HG03135 (cell line): ENCODE measurements around the gene SYP.

ENCODE experiments used
- ATAC-seq: cut with Tn5 transposase; IDR thresholded peaks from one replicate; pipeline ENCODE4 v1.9.1; 2021; ENCODE audit warnings: mild to moderate bottlenecking, moderate library complexity; ENCODE audit not compliant: unreplicated experiment

Gene SYP

DNA sequence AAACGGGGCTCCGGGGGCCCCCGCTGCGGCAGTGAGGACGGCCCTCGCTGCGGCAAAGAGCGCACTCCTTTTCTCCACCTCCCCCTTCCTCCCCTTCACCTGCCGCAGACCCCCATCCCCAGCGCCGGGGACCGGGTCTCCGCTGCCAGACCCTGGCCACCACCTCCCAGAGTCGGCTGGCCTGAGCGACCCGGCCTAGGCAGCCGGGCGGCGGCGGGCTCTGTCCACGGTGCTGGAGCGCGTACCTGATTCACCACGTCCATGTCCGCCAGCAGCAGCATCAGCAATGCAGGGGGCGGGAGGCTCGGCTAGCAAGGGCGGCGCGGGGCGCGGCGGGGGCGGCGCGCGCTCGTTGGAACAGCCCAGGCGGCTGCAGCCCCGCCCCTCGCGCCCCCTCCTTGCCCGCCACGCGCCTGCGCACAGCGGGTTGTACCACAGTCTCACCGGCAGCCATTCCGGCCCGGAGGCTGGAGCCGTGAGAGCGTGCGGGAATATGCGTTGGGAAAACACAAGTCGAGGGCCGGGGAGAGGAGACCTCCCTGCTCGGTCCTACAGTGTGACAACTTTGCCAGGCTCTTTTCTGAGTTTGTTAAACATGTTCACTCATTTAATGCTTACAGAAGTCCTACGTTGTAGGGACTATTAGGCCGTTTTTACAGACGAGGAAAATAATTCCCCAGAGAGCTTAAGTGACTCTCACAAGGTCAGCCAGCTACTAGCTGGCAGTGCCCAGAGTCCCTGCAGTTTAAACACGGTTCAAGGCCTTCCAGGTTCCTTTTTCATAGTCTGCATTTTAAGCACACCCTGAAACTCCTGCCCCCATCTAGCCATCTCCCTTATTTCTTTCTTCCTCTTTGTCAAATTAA is at the start of gene SYP:
Gene SYP, minus strand, starts transcription at position 288 of the 866 bp plus-strand sequence. Its CDS starts 7 bp downstream, at position 281.
- ATAC-seq = peak; percentile 97

DNA sequence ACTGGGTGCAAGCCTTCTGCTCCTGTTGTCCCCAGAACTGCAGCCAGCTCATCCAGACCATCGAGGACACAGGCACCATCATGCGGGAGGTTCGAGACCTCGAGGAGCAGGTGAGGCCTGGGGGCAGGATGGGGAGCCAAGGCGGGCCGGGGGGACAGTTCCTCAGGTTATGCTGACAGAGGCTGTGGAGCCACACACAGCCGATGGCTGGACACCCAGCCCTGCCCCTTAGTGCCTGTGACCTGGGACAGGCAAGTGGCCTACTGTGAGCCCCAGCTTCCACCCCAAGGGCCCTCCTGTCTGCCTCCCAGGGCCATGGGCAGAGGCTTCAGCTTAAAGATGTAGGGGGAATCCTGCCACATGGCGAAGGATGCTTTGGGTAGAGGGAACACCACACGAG is 49.6 kb upstream of the SYP start:
- no peak for ATAC-seq

DNA sequence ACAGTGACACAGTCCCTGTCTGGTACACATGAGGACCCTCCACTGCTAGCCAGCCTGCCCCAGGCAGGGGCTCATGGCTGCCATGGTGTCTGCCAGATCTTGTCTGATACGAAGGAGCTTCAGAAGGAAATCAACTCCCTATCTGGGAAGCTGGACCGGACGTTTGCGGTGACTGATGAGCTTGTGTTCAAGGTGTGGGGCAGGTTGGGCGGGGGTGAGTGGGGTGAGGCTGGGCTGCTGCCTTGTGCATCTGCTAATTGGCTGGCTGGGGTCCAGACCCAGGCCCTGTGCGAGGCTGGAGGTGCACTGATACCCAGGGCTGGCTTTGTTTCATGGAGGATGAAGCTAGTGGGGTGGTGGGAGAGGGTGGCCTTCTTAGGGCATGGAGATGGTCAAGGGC is 49.1 kb upstream of the SYP start:
- ATAC-seq = no peak

DNA sequence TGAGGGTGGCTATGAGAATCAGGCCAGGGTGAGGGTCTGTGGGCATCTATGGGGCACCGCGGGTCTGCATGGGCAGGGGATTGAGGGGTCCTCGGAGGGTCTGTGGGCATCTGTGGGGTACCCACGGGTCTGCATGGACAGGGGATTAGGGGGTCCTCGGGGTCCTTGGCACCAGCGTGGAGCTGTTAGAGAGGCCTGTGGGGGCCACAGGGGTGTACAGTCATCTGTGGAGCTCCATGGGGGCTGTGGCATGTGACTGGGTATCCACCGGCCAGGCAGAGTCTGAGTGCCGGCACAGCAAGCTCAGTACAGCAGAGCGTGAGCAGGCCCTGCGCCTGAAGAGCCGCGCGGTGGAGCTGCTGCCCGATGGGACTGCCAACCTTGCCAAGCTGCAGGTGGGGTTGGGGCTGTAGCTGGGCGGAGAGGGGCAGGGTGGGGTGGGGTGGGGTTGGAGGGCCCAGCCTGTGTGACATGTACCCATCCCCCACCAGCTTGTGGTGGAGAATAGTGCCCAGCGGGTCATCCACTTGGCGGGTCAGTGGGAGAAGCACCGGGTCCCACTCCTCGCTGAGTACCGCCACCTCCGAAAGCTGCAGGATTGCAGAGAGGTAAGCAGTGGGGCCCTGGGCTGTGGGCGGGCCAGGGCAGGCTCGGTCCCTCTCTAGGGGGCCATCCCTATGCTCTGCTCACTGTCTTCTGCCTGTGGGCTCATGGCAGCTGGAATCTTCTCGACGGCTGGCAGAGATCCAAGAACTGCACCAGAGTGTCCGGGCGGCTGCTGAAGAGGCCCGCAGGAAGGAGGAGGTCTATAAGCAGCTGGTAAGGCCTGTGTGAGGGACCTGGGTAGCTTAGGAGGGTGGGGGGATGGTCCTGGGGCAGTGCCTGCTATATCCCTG is 48.2 kb upstream of the SYP start:
- no peak for ATAC-seq

DNA sequence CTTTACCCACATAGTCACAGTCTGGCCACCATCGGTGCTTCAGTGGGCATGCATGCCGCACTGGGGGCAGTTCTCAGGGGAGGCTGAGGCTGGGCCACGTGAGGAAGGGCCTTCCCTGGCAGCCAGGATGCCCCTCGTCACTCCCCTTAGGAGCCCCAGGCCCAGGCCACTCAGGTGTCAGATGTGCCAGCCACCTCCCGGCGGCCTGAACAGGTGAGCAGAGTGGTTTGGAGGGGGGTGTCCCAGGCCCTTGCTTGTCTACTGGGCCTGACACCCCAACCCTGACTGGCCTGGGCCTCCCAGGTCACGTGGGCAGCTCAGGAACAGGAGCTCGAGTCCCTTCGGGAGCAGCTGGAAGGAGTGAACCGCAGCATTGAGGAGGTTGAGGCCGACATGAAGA is 47.4 kb upstream of the SYP start:
- no peak for ATAC-seq

DNA sequence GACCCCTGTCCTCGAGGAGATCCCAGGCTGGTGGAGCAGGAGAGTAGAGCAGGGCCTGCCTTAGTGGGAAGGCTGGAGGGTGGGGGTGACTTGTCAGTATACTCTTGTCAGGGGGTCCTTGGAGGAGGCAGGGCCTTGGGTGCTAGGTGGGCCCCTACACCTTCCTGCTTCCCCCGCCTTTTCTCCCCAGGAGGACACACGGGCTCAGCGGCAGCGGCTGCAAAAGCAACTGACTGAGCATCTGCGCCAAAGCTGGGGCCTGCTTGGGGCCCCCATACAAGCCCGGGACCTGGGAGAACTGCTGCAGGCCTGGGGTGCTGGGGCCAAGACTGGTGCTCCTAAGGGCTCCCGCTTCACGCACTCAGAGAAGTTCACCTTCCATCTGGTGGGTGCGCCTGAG is 46.5 kb upstream of the SYP start:
- ATAC-seq = no peak

DNA sequence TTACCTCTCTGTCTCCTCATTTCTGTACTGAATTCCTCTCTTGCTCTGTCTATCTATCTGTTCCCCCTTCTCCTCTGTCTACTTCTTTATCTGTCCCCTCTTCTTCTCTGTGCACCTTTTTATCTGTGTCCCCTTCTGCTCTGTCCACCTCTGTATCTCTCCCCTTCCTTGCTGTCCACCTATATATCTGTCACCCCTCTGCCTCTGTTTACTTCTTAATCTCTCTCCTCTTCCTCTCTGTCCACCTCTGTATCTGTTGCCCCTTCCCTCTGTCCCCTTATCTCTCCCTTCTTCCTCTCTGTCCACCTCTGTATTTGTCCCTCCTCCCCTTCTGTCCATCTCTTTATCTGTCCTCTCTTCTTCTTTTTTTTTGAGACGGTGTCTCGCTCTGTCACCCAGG is 44.2 kb upstream of the SYP start:
- ATAC-seq = no peak

DNA sequence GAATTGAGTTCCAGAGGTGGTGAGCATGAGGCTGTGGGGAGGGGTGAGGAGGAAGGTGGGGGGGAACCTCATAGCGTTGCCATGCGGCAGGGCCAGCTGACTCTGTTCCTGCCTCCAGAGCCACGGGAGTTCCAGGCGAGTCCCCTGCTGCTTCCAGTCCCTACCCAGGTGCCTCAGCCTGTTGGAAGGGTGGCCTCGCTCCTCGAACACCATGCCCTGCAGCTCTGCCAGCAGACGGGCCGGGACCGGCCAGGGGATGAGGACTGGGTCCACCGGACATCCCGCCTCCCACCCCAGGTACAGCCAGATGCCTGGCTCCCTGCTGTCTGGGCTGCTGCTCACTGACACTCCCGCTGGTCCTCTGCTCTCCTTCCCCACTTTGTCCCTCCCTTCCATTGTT is 43.2 kb upstream of the SYP start:
- no peak for ATAC-seq

DNA sequence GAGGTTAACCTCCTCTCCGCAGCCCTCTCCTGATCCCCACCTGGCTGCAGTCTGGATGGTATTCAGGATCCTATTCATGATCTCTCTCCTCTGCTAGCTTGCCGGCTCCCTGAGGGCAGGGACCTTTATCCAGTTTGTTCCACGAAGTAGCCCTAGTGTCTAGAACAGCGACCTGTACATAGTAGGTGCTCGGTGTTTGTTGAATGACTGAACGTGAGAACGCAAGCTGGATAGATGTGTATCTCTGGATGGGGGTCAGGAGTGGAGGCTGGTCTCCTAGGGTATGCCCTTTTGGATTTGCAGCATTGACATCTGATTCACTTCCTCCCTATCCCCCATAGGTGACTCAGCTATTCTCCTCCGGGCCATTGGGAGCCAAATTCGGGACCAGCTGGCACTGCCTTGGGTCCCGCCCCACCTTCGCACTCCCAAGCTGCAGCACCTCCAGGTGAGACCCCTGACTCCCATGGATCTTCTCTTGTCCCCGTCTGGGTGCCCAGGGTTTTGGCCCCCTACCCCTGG is 42.6 kb upstream of the SYP start:
- no peak for ATAC-seq

DNA sequence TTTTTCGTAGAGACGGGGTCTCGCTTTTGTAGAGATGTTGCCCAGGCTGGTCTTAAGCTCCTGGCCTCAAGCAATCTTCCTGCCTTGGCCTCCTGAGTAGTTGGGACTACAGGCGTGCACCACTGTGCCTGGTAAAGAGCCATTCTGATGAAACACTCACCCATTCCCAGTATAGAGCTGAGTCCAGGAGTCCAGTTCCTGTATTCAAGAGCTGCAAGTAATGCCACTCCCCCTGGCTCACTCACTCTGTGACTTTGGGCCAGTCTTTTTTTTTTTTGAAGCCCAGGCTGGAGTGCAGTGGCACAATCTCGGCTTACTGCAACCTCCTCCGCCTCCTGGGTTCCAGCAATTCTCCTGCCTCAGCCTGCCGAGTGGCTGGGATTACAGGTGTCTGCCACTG is 38.7 kb upstream of the SYP start:
- ATAC-seq = no peak

DNA sequence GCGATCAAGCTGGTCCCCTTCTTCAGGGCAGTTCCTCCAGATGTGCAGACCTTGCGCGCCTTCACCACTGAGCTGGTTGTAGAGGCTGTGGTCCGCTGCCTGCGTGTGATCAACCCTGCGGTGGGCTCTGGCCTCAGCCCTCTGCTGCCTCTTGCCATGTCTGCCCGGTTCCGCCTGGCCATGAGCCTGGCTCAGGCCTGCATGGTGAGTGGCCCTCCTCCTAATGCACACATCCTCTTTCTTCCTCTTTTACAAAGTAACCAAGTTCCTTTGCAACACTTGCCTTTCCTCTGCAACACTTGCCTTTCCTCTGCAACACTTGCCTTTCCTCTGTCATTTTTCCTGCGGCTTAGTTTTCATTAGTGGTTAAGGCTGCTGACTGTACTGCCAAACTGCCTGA is 37.1 kb upstream of the SYP start:
- no peak for ATAC-seq

DNA sequence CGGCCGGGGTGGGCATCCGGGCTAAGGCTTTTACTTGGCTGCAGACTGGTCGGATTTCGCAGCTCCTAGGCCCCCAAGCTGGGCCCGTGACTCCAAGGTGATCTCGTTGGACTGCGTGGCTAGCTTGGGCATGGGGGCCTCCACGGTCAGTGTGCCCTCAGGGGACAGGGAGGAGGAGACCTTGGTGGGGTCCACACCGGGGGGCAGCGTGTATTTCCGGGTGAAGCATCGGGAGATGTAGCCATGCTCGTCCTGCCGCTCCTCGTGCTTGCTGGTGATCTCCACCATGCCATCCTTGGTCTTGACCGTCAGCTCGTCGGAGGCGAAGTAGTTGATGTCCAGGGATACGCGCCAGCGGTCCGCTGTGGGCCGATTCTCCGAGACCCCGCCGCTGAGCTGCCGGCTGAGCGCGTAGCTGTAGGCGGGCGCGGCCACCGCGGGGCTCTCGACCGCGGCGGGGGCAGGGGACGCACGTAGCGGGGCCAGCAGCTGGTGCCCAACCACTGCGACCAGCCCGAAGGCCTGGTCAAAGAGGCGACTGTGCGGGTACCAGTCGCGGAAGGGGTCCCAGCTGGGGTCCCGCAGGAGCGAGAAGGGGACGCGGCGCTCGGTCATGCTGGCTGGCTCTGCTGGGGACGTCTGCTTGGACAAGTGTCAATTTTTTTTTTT is 34.0 kb upstream of the SYP start:
- ATAC-seq = no peak

DNA sequence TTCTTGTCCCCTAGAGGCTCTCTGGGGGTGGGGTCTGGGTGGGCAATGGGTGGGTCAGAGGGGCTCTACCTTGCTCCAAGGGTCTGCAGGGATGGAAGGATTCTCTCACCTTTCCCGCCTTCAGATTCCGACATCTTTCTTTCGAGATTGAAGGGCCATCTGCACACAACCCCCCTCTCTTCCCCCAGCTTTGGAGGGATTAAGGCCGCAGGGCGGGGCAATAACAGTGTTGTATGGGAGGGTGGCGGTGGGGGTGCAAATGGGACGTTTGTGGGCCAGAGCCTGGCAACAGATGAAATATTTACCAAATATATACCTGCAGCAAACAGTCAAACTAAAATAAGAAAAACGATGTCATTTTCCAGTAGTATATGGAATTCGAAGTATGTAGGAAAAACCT is 33.2 kb upstream of the SYP start, which contains the start of gene CACNA1F:
Gene CACNA1F, minus strand, starts transcription at position 165 of the 400 bp plus-strand sequence. Its CDS starts 31 bp downstream, at position 134.
- ATAC-seq = no peak

DNA sequence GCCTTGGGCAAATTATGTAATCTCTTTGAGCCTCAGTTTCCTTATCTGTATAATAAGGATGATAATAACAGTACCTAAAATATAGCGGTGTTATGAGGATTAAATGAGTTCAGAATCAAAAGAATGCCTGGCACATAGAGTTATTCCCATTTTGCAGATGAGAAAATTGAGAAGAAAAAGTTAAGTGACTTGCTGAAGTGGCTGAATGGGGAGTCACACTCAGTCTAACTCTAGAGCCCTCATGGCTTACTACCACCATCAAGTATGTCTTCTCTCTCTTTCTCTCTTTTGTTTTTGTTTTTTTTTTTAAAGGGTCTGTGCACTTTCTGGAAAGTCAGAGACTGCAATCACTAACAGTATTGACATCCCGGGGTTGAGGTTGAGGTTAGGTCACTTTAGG is 32.5 kb upstream of the SYP start:
- ATAC-seq = no peak

DNA sequence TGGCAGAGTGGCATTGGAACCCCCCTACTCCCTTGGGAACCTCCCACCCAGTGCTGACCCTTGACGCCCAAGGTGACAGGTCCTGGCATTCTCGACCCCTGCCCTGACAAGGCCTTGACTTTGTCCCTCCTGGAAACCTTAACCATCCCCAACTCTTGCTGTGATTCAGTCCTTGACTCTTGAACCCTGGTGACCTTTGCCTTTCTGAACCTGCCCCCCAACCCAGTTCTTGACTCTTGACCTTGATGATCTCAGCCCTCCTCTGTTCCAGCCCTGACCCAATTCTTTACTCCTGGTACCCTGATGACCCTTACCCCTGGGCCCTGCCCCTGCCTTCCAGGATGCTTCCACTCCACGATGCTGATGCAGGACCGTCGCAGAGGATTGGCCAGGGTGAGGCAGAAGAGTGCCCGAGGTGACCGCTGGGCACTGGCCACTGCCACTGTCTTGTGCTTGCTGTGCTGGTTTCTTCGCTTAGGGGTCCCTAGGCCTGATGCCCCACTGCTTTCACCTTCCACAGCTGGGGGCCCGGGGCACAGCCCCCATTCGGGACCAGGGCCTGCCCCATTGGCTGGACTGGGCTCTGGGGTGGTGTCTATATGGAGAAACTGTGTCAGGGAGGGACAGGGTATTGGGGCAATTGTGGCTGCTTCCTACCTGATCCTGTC is 31.5 kb upstream of the SYP start:
- ATAC-seq = no peak

DNA sequence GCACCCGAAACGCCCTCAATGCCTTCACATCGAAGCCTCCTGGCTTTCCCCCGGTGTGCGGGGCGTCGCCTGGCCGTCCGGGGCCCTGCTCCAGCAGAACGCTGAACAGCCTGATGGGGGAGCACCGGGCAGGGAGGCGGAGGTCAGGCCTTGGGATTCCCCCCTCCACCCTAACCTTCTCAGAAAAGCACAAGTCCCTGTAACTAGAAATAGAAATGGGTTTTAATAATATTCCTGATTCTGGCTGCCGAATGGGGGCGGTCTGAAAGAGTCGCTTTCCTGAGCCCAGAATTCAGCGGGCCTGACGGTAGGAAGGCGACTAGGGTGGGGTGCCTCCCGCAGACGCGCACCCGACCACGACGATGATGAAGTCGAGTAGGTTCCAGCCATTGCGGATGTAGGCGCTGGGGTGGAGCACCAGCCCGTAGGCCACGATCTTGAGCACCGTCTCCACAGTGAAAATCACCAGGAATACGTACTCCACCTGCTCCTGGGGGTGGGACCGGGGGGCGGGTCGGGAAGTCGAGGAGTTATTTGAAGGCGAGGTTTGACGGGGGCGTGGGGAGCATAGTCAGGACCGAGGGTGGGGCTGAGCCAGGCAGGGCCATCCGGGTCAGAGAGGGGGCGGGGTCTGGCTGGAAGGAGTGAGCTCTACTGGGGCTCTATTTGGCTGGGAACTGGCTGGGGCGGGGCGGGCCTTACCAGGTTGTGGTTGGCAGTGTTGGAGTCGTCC is 30.7 kb upstream of the SYP start:
- no peak for ATAC-seq

DNA sequence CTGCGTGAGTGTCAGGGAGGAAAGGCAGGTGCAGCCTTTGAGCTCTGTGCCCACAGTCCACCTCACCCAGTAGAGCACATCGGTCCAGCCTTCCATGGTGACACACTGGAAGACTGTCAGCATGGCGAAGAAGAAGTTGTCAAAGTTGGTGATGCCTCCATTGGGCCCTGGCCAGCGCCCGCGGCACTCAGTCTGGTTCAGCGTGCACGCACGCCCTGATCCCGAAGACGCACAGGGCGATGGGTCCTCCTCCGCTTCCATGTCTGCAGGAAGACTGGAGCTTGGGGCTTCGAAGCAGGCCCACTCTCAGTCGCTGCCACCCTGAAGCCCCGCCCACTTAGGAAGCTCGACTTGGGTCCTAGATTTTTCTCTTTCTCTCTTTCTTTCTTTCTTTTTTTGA is 28.2 kb upstream of the SYP start:
- no peak for ATAC-seq

DNA sequence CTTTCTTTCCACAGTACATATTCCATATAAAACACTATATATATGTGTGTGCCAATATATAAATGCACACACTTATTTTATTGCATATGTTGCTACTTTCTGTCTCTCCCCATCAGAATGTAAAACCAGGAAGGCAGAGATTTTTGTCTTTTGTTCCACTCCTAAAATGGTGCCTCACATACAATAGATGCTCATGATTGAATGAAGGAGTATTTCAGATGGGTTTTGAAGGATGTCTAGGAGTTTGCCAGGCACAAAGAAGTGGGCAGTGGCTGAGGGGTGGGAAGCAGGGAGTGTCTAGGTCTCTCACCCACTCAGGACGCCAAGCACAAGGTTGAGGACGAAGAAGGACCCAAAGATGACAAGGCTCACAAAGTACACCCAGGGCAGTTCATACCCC is 27.7 kb upstream of the SYP start:
- ATAC-seq = no peak

DNA sequence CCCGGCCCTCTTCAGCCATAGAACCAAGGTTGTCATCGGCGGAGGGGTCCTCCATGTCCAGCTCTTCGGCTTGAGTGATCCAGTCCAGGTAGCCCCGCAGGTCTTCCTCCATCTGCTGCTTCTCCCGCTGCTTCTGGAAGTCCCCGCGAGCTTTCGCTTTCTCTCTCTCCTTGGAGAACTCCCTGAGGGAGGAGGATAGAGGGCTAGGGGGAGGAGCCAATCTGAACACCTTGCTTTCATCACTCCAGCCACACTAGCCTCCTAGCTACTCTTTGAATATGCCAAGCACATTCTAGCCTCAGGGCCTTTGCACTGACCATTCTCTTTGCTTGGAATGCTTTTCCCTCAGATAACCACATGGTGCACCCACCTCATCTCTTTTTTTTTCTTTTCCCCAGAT is 27.0 kb upstream of the SYP start:
- no peak for ATAC-seq

DNA sequence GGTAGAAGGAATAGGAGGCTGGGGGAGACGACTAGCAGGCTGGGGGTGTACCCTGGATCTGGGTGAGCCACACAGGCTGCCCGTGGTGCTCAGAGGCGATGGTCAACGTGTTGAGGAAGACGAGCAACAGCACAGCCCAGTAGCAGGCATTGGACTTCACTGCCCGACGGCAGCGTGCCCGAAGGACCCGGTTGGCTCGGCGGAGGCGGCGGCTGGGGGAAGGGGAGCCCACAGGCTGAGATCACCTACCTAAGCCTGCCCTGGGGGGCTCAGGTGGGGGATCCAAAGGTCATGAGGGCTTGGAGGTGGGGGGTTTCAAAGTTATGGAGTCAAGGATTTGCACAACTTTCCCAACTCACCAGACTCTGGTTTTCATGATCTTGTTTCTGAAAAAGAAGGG is 25.9 kb upstream of the SYP start:
- no peak for ATAC-seq
